ENCODE data around the gene BARHL1. TPM values are rescaled to one million over a fixed set of nuclear protein-coding genes. Genes with fewer than 3 reads are reported as not detected.

BARHL1 gene
- total RNA-seq, 2 donors from 2014 or later = not detected

DNA sequence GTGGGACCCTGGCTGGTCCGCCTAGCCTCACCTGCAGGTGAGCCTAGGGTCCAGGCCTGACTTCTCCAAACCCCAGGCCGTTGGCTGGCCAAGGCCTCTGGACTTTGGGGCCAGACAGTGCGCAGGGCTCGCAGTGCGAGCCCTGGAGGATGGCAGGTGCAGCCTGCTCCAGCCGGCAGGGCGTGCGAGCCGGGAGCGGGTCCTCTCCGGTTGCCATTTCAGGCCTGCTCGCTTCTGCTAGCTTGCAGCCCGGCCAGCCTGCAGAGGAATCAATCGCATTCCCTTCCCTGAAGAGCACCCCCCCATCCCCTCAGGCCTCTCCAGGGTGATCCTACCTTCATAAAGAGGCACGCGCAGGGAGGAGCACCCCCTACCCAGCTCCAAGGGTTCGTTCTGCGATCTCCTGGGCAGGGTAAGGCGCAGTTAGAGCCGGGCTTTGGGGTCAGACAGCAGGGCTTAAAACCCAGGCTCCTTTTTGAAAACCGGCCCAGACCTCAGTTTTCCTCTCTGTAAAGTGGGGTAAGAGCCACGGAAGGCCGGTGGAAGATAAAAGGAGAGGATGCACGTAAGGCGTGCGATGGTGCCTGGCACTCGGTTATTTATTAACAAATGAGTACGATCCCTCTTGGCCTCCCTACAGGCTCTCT is 6.2 kb downstream of the BARHL1 start:
- WGBS = 16% methylated on average over 28 of the region's 28 CpGs
- Histone ChIP-seq H3K9me3 (no peaks in the 10 kb centered on the region), H3K27ac (no peak overlapping the region), H3K4me3 (no peak overlapping the region), H3K36me3 (no peaks in the 10 kb centered on the region), H3K27me3 (replicated peaks; ENCODE audit: insufficient read depth) (peaks cover 48% of the 10 kb centered on the region), H3K4me1 (replicated peaks) (no peaks in the 10 kb centered on the region)
- intact Hi-C loops (cut with DNase I) = no loop called here
- TF ChIP-seq POLR2A (IDR thresholded peaks at IDR 0.05) = no peak
- no peak for TF ChIP-seq CTCF (IDR thresholded peaks at IDR 0.05)
- no peak for TF ChIP-seq POLR2AphosphoS5 (IDR thresholded peaks at IDR 0.05)
- DNase-seq (ENCODE audit: low spot score) = no peak

DNA sequence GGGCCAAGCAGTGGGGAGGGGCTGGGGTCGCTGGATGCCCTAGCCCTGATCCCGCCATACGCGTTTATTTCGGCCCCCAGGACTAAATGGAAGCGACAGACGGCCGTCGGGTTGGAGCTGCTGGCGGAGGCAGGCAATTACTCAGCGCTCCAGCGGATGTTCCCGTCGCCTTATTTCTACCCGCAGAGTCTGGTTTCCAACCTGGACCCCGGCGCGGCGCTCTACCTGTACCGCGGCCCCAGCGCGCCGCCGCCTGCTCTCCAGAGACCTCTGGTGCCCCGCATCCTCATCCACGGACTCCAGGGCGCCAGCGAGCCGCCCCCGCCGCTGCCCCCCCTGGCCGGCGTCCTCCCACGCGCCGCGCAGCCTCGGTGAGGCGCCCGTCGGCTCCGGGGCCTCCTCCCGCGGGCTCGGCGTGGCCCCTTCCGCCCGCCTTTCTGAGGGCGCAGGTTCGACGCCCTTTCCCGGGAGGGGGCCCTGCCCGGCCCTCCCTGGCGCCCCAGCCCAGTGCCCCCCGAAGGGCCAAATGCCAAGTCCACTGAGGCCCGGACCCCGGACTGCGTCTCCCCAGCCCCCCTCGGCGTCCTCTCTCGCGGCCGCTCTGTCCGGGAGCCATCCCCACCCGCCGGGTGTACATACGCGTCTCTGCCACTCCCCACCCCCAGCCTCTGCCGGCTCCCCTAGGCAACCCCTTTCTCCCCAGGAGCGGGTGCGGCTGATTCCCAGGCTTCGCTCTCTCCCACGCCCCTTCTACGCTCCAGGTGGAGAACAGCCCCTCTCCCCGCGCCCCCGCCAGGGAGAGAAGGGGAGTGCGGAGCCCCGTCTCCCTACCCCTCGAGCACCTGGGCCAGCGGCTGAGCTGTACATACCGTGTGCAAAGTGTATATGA is 7.0 kb downstream of the BARHL1 start:
- Histone ChIP-seq H3K27ac (no peak overlapping the region), H3K36me3 (no peaks in the 10 kb centered on the region), H3K9me3 (no peaks in the 10 kb centered on the region), H3K27me3 (replicated peaks; ENCODE audit: insufficient read depth) (peaks cover 42% of the 10 kb centered on the region), H3K4me3 (no peak overlapping the region), H3K4me1 (replicated peaks) (no peaks in the 10 kb centered on the region)
- intact Hi-C loops (cut with DNase I) = no loop called here
- DNase-seq (ENCODE audit: low spot score) = no peak
- WGBS = 1% methylated on average over 43 of the region's 83 CpGs
- no peak for TF ChIP-seq CTCF (IDR thresholded peaks at IDR 0.05)

DNA sequence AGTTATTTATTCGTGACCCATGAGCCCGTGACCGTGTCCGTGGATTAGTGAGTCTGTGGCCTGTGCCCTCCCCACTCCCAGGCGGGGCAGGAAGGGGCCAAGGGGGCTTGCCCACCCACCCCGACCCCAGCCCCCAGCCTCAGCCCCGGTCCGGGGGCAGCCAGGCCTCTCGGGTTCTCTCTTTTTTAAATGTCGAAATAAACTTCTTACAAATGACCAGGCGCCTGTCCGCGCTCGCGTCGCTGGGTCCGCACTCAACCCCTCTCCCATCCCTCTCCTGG is 7.6 kb downstream of the BARHL1 start:
- Histone ChIP-seq H3K27ac (no peak overlapping the region), H3K9me3 (no peaks in the 10 kb centered on the region), H3K4me1 (replicated peaks) (no peaks in the 10 kb centered on the region), H3K36me3 (no peaks in the 10 kb centered on the region), H3K27me3 (replicated peaks; ENCODE audit: insufficient read depth) (peaks cover 37% of the 10 kb centered on the region), H3K4me3 (no peak overlapping the region)
- 5% methylated on average over 17 of the region's 17 CpGs for WGBS
- intact Hi-C loops (cut with DNase I) = no loop called here
- no peak for DNase-seq (ENCODE audit: low spot score)
- TF ChIP-seq CTCF (IDR thresholded peaks at IDR 0.05) = no peak
- TF ChIP-seq POLR2AphosphoS5 (IDR thresholded peaks at IDR 0.05) = no peak
- no peak for TF ChIP-seq POLR2A (IDR thresholded peaks at IDR 0.05)

DNA sequence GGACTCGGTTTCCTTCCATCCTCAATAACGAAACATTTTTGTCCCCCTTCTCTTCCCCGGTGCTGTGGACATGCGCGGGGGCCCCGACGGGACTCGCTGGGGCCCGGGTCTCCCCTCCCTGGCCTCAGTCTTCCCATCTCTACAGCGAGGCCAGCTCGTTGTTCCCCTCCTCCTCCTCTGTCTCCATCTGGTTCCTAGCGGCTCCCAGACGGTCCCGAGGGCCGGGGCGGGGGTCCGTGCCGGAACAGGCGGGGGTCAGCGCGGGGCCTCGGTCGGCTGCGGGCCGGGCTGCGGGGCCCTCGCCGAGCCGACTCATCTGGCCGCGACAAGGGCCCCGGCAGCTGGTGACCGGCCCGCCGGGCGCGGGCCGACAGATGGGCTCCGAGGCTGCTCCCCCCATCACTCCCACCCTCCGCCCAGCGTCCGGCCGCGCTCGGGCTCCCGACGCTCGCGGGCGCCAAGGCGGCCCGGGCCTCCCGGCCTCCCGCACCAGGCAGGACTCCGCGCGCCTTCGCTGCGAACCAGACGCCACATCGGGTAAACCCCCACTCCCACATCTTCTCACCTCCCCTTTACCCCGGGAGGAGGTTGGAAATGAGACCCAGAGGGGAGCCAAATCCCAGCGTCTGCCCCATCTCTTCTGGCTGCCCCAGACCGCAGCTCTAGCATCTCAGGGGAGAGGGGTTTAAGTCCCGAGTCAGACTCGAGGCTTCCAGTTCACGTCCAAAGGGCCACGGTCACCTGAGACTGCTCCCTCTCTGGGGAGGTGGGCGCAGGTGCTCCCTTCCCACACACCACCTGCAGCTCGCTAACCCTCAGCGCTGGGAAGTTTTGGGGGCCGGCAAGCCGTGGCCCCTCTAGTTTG is 8.1 kb downstream of the BARHL1 start:
- intact Hi-C loops (cut with DNase I) = no loop called here
- Histone ChIP-seq H3K4me3 (no peak overlapping the region), H3K27ac (no peak overlapping the region), H3K9me3 (no peaks in the 10 kb centered on the region), H3K27me3 (replicated peaks; ENCODE audit: insufficient read depth) (peaks cover 36% of the 10 kb centered on the region), H3K36me3 (no peaks in the 10 kb centered on the region), H3K4me1 (replicated peaks) (no peaks in the 10 kb centered on the region)
- WGBS = 7% methylated on average over 47 of the region's 73 CpGs
- DNase-seq (ENCODE audit: low spot score) = no peak
- TF ChIP-seq POLR2A (IDR thresholded peaks at IDR 0.05) (no peak), POLR2AphosphoS5 (IDR thresholded peaks at IDR 0.05) (no peak), CTCF (IDR thresholded peaks at IDR 0.05) (no peak)

All from prostate gland (tissue), 2 donors.